ENCODE measurements around the gene ABLIM3. TPM values are rescaled to one million over a fixed set of nuclear protein-coding genes. Genes with fewer than 3 reads are reported as not detected.

Gene ABLIM3
- total RNA-seq, 1 donor from 2014 or later, result 30.1 TPM

- DNase-seq (ENCODE audit: low read depth), result no peak
- H3K4me3 ChIP-seq (ENCODE audit: low read depth, low read length), result no peak overlapping the region
- TF ChIP-seq CTCF (conservative IDR thresholded peaks at IDR 0.05; ENCODE audit: low read depth, low read length), result no peak
These were observed 8.8 kb upstream of the ABLIM3 start for GRCh38 chr5:149132474-149132873.

GRCh38 chr5:149133795-149134777 lies 7.2 kb upstream of the ABLIM3 start:
- no peak for TF ChIP-seq CTCF (conservative IDR thresholded peaks at IDR 0.05; ENCODE audit: low read depth, low read length)
- H3K4me3 ChIP-seq (ENCODE audit: low read depth, low read length), result no peak overlapping the region
- DNase-seq (ENCODE audit: low read depth), result no peak

GRCh38 chr5:149134778-149135500 lies 6.4 kb upstream of the ABLIM3 start:
- DNase-seq (ENCODE audit: low read depth), result no peak
- no peak for TF ChIP-seq CTCF (conservative IDR thresholded peaks at IDR 0.05; ENCODE audit: low read depth, low read length)
- no peak overlapping the region for H3K4me3 ChIP-seq (ENCODE audit: low read depth, low read length)

- DNase-seq (ENCODE audit: low read depth), result no peak
- H3K4me3 ChIP-seq (ENCODE audit: low read depth, low read length), result no peak overlapping the region
- no peak for TF ChIP-seq CTCF (conservative IDR thresholded peaks at IDR 0.05; ENCODE audit: low read depth, low read length)
These were observed 5.6 kb upstream of the ABLIM3 start for GRCh38 chr5:149135536-149136201.

GRCh38 chr5:149138182-149138923 lies 2.9 kb upstream of the ABLIM3 start:
- TF ChIP-seq CTCF (conservative IDR thresholded peaks at IDR 0.05; ENCODE audit: low read depth, low read length), result no peak
- H3K4me3 ChIP-seq (ENCODE audit: low read depth, low read length), result no peak overlapping the region
- no peak for DNase-seq (ENCODE audit: low read depth)

All from epithelial cell of proximal tubule (primary cell).